Sigmoid colon (tissue), 4 donors: ENCODE results near the gene PLRG1.

Experiments used
- POLR2A ChIP-seq, 2 donors: fragments of 450-650 bp; IDR thresholded peaks; one replicate each; pipeline ENCODE4 v1.6.1; 2016; ENCODE audit warnings: antibody characterized with exemption in 2 of 2, mild to moderate bottlenecking in 2 of 2, moderate library complexity in 2 of 2
- POLR2AphosphoS5 ChIP-seq, 4 donors: sonication (generic); formaldehyde crosslinking; IDR thresholded peaks; one replicate each; pipeline ENCODE4 v1.6.1; 2017; ENCODE audit warnings: antibody characterized with exemption in 4 of 4
- TF ChIP-seq, protein P1 (sequence below), 4 experiments: fragments of 450-650 bp in 3 of 4; fragments of 200-600 bp in 1 of 4; IDR thresholded peaks; one replicate each; pipeline ENCODE4 v1.5.1; 2016 to 2019; ENCODE audit warnings: antibody characterized with exemption in 4 of 4, mild to moderate bottlenecking in 3 of 4, moderate library complexity in 2 of 4

GRCh38 chr4:154586296-154587033 is 36.3 kb upstream of the PLRG1 start:
- TF ChIP-seq POLR2AphosphoS5 (IDR thresholded peaks at IDR 0.05): no peak
- no peak for TF ChIP-seq POLR2A (IDR thresholded peaks at IDR 0.05)
- TF ChIP-seq, protein P1, sequence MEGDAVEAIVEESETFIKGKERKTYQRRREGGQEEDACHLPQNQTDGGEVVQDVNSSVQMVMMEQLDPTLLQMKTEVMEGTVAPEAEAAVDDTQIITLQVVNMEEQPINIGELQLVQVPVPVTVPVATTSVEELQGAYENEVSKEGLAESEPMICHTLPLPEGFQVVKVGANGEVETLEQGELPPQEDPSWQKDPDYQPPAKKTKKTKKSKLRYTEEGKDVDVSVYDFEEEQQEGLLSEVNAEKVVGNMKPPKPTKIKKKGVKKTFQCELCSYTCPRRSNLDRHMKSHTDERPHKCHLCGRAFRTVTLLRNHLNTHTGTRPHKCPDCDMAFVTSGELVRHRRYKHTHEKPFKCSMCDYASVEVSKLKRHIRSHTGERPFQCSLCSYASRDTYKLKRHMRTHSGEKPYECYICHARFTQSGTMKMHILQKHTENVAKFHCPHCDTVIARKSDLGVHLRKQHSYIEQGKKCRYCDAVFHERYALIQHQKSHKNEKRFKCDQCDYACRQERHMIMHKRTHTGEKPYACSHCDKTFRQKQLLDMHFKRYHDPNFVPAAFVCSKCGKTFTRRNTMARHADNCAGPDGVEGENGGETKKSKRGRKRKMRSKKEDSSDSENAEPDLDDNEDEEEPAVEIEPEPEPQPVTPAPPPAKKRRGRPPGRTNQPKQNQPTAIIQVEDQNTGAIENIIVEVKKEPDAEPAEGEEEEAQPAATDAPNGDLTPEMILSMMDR (IDR thresholded peaks at IDR 0.05): no peak
